Measurements from ENCODE around the gene EZH2.

EZH2 gene

DNA sequence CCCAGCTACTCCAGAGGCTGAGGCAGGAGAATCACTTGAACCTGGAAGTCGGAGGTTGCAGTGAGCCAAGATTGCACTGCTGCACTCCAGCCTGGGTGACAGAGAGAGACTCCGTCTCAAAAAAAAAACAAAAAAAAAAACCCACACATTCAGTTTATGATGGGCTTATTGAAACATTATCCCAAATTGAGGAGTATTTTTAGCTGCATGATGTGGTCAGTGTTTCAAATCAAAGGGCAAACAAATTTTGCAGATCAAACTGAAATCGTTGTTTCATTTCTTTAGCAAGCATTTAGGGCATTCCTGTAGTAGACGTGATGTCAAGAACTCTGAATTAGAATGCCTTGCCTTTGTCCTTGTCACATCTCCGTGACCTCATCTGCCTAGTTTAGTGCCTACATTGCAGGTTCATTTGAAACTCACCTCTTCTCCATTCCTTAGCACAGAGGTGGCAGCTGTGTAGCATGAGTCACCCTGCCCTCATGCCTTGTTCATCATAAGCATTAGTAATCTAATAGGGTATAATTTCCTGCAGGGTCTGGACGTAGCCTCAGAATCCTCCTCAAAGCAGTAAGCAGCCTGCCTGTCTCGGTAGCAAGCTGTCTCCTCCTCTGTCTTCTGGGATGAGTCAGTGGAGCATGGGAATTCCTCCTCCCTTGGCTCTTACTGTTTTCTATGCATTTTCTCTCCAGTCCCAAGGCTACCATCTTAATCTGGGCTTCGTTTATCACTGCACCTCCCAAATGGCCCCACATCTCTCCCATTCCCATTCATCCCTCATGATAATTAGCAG, 111.6 kb downstream of the EZH2 start:
- Histone ChIP-seq H3K9ac (no peak overlapping the region), H3K4me1 (no peaks in the 10 kb centered on the region), H3K4me2 (ENCODE audit: low read length) (no peak overlapping the region), H3K79me2 (peaks cover 16% of the 10 kb centered on the region), H3K27ac (no peak overlapping the region), H3K9me3 (ENCODE audit: control insufficient read depth, low read length) (no peaks in the 10 kb centered on the region), H3K27me3 (ENCODE audit: control insufficient read depth, insufficient read depth, low read length) (no peaks in the 10 kb centered on the region), H2AFZ (no peak overlapping the region), H3K36me3 (ENCODE audit: control insufficient read depth, insufficient read depth, low read length) (no peaks in the 10 kb centered on the region), H3K4me3 (ENCODE audit: low read depth, low read length) (no peak overlapping the region)
- TF ChIP-seq, protein P1, sequence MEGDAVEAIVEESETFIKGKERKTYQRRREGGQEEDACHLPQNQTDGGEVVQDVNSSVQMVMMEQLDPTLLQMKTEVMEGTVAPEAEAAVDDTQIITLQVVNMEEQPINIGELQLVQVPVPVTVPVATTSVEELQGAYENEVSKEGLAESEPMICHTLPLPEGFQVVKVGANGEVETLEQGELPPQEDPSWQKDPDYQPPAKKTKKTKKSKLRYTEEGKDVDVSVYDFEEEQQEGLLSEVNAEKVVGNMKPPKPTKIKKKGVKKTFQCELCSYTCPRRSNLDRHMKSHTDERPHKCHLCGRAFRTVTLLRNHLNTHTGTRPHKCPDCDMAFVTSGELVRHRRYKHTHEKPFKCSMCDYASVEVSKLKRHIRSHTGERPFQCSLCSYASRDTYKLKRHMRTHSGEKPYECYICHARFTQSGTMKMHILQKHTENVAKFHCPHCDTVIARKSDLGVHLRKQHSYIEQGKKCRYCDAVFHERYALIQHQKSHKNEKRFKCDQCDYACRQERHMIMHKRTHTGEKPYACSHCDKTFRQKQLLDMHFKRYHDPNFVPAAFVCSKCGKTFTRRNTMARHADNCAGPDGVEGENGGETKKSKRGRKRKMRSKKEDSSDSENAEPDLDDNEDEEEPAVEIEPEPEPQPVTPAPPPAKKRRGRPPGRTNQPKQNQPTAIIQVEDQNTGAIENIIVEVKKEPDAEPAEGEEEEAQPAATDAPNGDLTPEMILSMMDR (IDR thresholded peaks at IDR 0.05), result no peak

GRCh38 chr7:148770004-148770403, 114.1 kb downstream of the EZH2 start:
- no peak overlapping the region for H3K4me3 ChIP-seq (ENCODE audit: low read depth, low read length)
- H2AFZ ChIP-seq, result no peak overlapping the region
- TF ChIP-seq, protein P1 (IDR thresholded peaks at IDR 0.05), result no peak
- no peaks in the 10 kb centered on the region for H3K27me3 ChIP-seq (ENCODE audit: control insufficient read depth, insufficient read depth, low read length)
- no peak overlapping the region for H3K4me2 ChIP-seq (ENCODE audit: low read length)
- H3K79me2 ChIP-seq, result peaks cover 8% of the 10 kb centered on the region
- no peaks in the 10 kb centered on the region for H3K9me3 ChIP-seq (ENCODE audit: control insufficient read depth, low read length)
- no peak overlapping the region for H3K27ac ChIP-seq
- H3K36me3 ChIP-seq (ENCODE audit: control insufficient read depth, insufficient read depth, low read length), result no peaks in the 10 kb centered on the region
- H3K4me1 ChIP-seq, result no peaks in the 10 kb centered on the region
- H3K9ac ChIP-seq, result no peak overlapping the region

DNA sequence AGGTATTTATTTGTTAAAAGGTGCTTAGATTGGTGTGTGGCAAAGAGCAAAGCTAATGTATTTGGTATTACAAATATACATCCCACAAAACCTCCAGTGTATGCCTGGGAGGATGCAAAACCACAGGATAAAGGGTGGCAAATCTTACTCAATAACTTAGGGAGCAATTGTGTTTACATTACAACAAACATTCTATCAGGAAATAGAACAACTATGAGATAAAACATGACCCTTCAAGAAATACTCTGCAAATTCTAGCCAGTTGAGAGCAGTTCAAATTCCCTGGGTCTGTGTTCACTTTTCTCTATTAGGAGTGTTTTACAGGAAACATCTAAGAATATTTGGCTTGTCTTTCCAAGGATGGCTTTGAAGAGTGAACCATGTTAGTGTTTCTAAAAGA, 120.5 kb downstream of the EZH2 start:
- no peak overlapping the region for H3K9ac ChIP-seq

DNA sequence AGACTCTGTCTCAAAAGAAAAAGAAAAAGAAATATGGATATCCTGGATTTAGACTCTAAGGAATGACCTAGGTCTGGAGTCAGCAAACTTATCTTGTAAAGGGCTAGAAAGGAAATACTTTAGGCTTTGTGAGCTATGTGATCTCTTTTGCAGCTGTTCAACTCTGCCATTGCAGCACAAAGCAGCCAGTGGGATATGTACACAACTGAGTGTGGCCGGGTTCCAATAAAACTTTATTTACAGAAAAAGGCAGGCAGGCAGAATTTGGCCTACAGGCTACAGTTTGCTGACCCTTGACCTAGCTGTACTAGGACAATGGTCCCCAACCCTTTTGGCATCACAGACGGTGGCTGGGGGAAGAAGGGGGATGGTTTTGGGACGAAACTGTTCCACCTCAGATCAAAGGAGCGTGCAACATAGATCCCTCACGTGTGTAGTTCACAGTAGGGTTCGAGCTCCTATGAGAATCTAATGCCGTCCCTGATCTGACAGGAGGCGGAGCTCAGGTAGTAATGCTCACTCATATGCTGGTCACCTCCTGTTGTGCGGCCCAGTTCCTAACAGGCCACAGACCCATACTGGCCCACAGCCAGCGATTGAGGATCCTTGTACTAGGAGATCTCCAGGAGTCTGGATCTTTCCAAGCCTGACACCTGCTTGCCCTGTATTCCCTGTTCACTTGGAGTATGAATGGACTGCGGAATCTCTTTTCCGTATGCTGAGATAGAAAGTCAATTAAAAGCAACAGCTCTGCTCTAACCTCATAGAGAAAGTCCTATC, 122.4 kb downstream of the EZH2 start:
- no peak overlapping the region for H2AFZ ChIP-seq
- no peaks in the 10 kb centered on the region for H3K4me1 ChIP-seq
- TF ChIP-seq, protein P1 (IDR thresholded peaks at IDR 0.05), result no peak
- H3K79me2 ChIP-seq, result no peaks in the 10 kb centered on the region
- H3K27ac ChIP-seq, result no peak overlapping the region
- H3K27me3 ChIP-seq (ENCODE audit: control insufficient read depth, insufficient read depth, low read length), result no peaks in the 10 kb centered on the region
- no peak overlapping the region for H3K9ac ChIP-seq
- H3K4me3 ChIP-seq (ENCODE audit: low read depth, low read length), result no peak overlapping the region
- no peak overlapping the region for H3K4me2 ChIP-seq (ENCODE audit: low read length)
- H3K9me3 ChIP-seq (ENCODE audit: control insufficient read depth, low read length), result no peaks in the 10 kb centered on the region
- no peaks in the 10 kb centered on the region for H3K36me3 ChIP-seq (ENCODE audit: control insufficient read depth, insufficient read depth, low read length)

More for the DNA sequence above, 120.5 kb downstream of the EZH2 start:
- H3K79me2 ChIP-seq, result no peaks in the 10 kb centered on the region
- no peak overlapping the region for H2AFZ ChIP-seq
- no peaks in the 10 kb centered on the region for H3K27me3 ChIP-seq (ENCODE audit: control insufficient read depth, insufficient read depth, low read length)
- no peak overlapping the region for H3K27ac ChIP-seq
- no peaks in the 10 kb centered on the region for H3K9me3 ChIP-seq (ENCODE audit: control insufficient read depth, low read length)
- H3K36me3 ChIP-seq (ENCODE audit: control insufficient read depth, insufficient read depth, low read length), result no peaks in the 10 kb centered on the region
- no peak overlapping the region for H3K4me3 ChIP-seq (ENCODE audit: low read depth, low read length)
- no peaks in the 10 kb centered on the region for H3K4me1 ChIP-seq
- H3K4me2 ChIP-seq (ENCODE audit: low read length), result no peak overlapping the region
- TF ChIP-seq, protein P1 (IDR thresholded peaks at IDR 0.05), result no peak

All from parathyroid adenoma (tissue), 2 donors.